K562 treated with DMSO at 1 percent for 48 hours (cell line): Measurements from ENCODE around the gene CYP46A1. TPM values are rescaled to one million over a fixed set of nuclear protein-coding genes. Genes with fewer than 3 reads are reported as not detected.

ENCODE experiments used
- total RNA-seq: library from RNA; unstranded; fragments of 300-600 nt; gene quantifications from 2 replicates; pipeline ENCODE4 v1.2.3, GENCODE V29; 2022; ENCODE audit warnings: low replicate concordance; ENCODE audit errors: extremely low read depth

The CYP46A1 gene
- total RNA-seq = not detected in 2 replicates

GRCh38 chr14:99683619-99684409 is at the start of gene CYP46A1:
CYP46A1 (plus strand) TSS chr14:99684298; CDS start chr14:99684418, 120 bp downstream.

GRCh38 chr14:99644723-99645544 is 39.2 kb upstream of the CYP46A1 start, which contains the start of gene HHIPL1:
HHIPL1 (plus strand) TSS chr14:99645129; CDS start chr14:99645208, 79 bp downstream.

Other genes starting within 250 kb of the CYP46A1 start
- not detected in 2 replicates for gene SETD3, start 203.4 kb upstream of the CYP46A1 start, total RNA-seq
- gene CCNK, start 202.9 kb upstream of the CYP46A1 start, total RNA-seq = not detected in 2 replicates
- gene CCDC85C, start 80.1 kb upstream of the CYP46A1 start, total RNA-seq = not detected in 2 replicates
- gene HHIPL1, start 39.2 kb upstream of the CYP46A1 start, total RNA-seq = not detected in 2 replicates
- not detected in 2 replicates for gene EML1, start 109.1 kb downstream of the CYP46A1 start, total RNA-seq